Gastrocnemius medialis (tissue), 4 donors: ENCODE measurements around the gene SV2C.

Experiments
- CTCF ChIP-seq, 5 experiments: fragments of 450-650 bp in 3 of 5; fragments of 200-600 bp in 2 of 5; sonication (generic) in 2 of 5; IDR thresholded peaks in 4 of 5; conservative IDR thresholded peaks in 1 of 5; 1 replicate in 4 of 5; 2 replicates in 1 of 5; pipeline ENCODE4 v1.5.1; 2016 to 2019; ENCODE audit warnings: antibody characterized with exemption in 5 of 5, mild to moderate bottlenecking in 3 of 5, moderate library complexity in 3 of 5
- POLR2A ChIP-seq, 2 donors: fragments of 450-650 bp; IDR thresholded peaks; one replicate each; pipeline ENCODE4 v1.6.1; 2017; ENCODE audit warnings: antibody characterized with exemption in 2 of 2, mild to moderate bottlenecking in 2 of 2, moderate library complexity in 2 of 2

GRCh38 chr5:76341651-76342334, 258.6 kb downstream of the SV2C start:
- no peak for TF ChIP-seq CTCF (IDR thresholded peaks at IDR 0.05 in 4 of 5, conservative IDR thresholded peaks at IDR 0.05 in 1 of 5)
- TF ChIP-seq POLR2A (IDR thresholded peaks at IDR 0.05) = no peak
